PC-9 (cell line): Measurements from ENCODE around the gene NEU4. TPM values are rescaled to one million over a fixed set of nuclear protein-coding genes. Genes with fewer than 3 reads are reported as not detected.

Experiments
- BruUV-seq: library from RNA; stranded (reverse); fragments of 400-500 nt; replicated peaks from 2 replicates; lab custom pipeline; 2021; lab: Mats Ljungman, UMichigan
- CTCF ChIA-PET: fragments of 300-600 bp; sonication (Branson Sonifier 250); formaldehyde crosslinking; loops from one replicate; lab custom pipeline; 2022; ENCODE audit warnings: antibody characterized with exemption; lab: Charles Lee
- POLR2A ChIA-PET: fragments of 300-600 bp; sonication (Branson Sonifier 250); formaldehyde crosslinking; loops from one replicate; lab custom pipeline; 2022; ENCODE audit warnings: antibody characterized with exemption; ENCODE audit not compliant: unreplicated experiment; lab: Charles Lee
- DNase-seq, 2 experiments: peaks; one replicate each; pipeline versions ENCODE4 v3.0.0 to v3.0.0-alpha.2; 2015 to 2022; ENCODE audit warnings: mixed read lengths in 1 of 2
- H2AFZ ChIP-seq: fragments of 200-600 bp; sonication (generic); 2 replicates; pipeline ENCODE4 v1.8.1; 2017; ENCODE audit warnings: antibody characterized with exemption
- H3F3A ChIP-seq: fragments of 200-600 bp; sonication (generic); 2 replicates; pipeline ENCODE4 v1.8.1; 2017; ENCODE audit warnings: antibody characterized with exemption, mild to moderate bottlenecking, low read depth; ENCODE audit not compliant: insufficient read depth
- H3K27ac ChIP-seq: fragments of 200-600 bp; sonication (generic); 2 replicates; pipeline ENCODE4 v1.6.1; 2016; ENCODE audit warnings: mixed run types
- H3K27me3 ChIP-seq: fragments of 200-600 bp; sonication (generic); 2 replicates; pipeline ENCODE4 v1.6.1; 2016; ENCODE audit warnings: low read depth, mixed run types; ENCODE audit not compliant: insufficient read depth
- H3K36me3 ChIP-seq: fragments of 200-600 bp; sonication (generic); 2 replicates; pipeline ENCODE4 v1.6.1; 2016; ENCODE audit warnings: low read depth, mixed run types
- H3K4me1 ChIP-seq: fragments of 200-600 bp; sonication (generic); replicated peaks from 2 replicates; pipeline ENCODE4 v1.6.1; 2016; ENCODE audit warnings: mixed run types; ENCODE audit not compliant: insufficient read depth
- H3K4me2 ChIP-seq: fragments of 200-600 bp; sonication (generic); 2 replicates; pipeline ENCODE4 v1.6.1; 2017; ENCODE audit warnings: mixed run types
- H3K4me3 ChIP-seq: fragments of 200-600 bp; sonication (generic); 2 replicates; pipeline ENCODE4 v1.6.1; 2016; ENCODE audit warnings: mixed run types
- H3K79me2 ChIP-seq: fragments of 200-600 bp; sonication (generic); 2 replicates; pipeline ENCODE4 v1.6.1; 2017; ENCODE audit warnings: low read depth, mixed run types
- H3K9me2 ChIP-seq: fragments of 200-600 bp; sonication (generic); 2 replicates; pipeline ENCODE4 v1.8.1; 2017; ENCODE audit warnings: mild to moderate bottlenecking; ENCODE audit not compliant: insufficient read depth
- H3K9me3 ChIP-seq: fragments of 200-600 bp; sonication (generic); 2 replicates; pipeline ENCODE4 v1.8.1; 2016; ENCODE audit warnings: low read depth; ENCODE audit not compliant: insufficient read depth
- H4K20me1 ChIP-seq: fragments of 200-600 bp; sonication (generic); 2 replicates; pipeline ENCODE4 v1.8.1; 2017; ENCODE audit not compliant: insufficient read depth
- CTCF ChIP-seq: fragments of 200-600 bp; sonication (generic); conservative IDR thresholded peaks from 2 replicates; pipeline ENCODE4 v1.6.1; 2017; ENCODE audit warnings: mixed run types, antibody characterized with exemption, mild to moderate bottlenecking, moderate library complexity
- EZH2 ChIP-seq: fragments of 200-600 bp; sonication (generic); IDR thresholded peaks from 2 replicates; pipeline ENCODE4 v1.8.0; 2017; ENCODE audit warnings: antibody characterized with exemption, low read depth
- intact Hi-C: fragments of 100-400 bp; cut with micrococcal nuclease; formaldehyde crosslinking; loops from one replicate; pipeline ENCODE4 v1.10.0; 2022; ENCODE audit not compliant: unreplicated experiment
- total RNA-seq: library from RNA; stranded (reverse); gene quantifications from 2 replicates; pipeline ENCODE4 v1.2.3, GENCODE V29; 2021

Gene NEU4
- total RNA-seq, 1 experiment from 2014 or later = 0.92 TPM

DNA sequence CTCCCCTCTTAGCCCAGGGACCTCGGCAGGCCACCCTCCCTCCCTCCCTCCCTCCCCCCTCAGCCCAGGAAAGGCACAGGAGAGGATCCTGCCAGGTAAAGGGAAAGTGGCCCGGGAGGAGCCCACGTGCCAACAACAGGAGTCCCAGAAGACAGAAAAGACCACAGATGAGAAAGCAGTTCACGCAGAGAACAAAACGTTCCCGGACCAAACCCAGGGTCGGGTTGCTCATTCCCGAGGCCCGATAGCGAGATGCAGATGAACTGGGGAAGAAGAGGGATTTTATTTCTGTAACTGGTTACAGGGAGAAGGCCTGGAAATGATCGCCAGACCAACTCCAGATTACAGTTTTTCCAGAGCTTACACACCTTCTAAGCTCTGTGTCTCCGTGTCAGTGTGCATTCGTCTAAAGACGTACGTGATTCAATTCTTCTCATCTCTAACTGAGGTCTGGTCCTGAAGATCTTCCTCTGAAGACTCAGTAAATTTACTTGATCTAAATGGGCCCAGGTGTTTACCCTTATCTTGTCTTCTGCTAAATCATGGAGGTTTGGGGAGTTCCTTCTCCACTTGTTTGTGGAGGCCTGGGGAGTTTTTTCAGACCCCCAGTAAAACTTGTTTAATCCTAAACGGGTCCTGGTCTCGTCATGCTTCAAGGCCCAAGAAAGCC lies 807 bp upstream of the NEU4 start:
- Histone ChIP-seq H4K20me1 (no peaks in the 10 kb centered on the region), H3K9me2 (no peaks in the 10 kb centered on the region), H2AFZ (no peak overlapping the region), H3F3A (no peaks in the 10 kb centered on the region; the same call in 1 of the 2 replicates), H3K4me1 (no peaks in the 10 kb centered on the region), H3K9me3 (no peaks in the 10 kb centered on the region), H3K79me2 (no peaks in the 10 kb centered on the region), H3K36me3 (no peaks in the 10 kb centered on the region), H3K27me3 (peaks cover 39% of the 10 kb centered on the region), H3K4me3 (no peak overlapping the region), H3K27ac (no peak overlapping the region), H3K4me2 (no peak overlapping the region)
- no peak for DNase-seq
- ChIA-PET CTCF (no interaction called here), POLR2A (no interaction called here)
- intact Hi-C loops = no loop called here
- TF ChIP-seq CTCF (no peak), EZH2 (no peak)
- no TSS peak for BruUV-seq

DNA sequence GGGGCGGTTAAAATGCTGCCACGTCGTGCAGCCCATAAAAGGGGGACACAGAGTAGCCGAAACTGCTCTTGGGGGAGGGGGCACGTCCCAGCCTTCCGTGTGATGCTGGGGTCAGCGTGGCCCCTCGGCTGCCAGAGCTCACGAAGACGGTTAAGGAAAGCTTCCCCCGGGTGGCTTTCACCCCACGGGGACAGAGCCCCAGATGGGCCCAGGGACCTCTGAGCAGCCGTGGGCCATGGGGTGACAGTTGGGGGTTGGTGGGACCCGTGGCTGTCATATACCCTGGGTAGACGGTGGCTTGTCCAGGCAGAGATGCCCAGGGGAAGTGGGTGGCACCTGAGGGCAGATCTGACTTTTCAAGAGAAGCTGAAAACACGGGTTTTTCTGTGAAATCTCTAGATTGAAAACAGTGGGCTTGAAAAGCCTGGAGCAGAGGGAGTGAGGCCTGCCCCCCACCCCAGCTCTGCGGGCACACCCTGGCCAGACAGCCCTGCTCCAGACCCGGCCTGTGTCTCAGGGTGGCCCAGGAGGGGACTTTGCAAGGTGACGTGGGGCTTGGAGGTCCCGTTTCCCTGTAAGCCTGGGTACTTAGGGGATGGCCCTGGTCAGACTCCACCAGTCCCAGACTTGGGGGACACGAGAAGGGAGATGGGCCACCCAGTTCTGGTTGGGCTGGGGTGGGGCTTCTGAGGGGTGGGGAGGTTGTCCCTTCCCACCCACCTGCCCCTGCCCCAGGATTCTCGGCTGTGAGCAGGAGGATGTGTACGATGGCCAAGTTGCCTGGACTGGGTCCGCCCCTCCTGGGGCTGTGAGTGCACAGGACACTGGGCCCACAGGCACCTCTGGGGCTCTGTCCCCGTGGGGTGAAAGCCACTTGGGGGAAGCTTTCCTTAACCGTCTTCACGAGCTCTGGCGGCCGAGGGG lies 652 bp downstream of the NEU4 start:
- POLR2A ChIA-PET = interaction anchor here (0.8 kb wide), 1 partner anchor 36 kb away, joined by 5 read pairs; no protein-coding TSS in a partner anchor
- no TSS peak for BruUV-seq

More for the DNA sequence above, 652 bp downstream of the NEU4 start:
- Histone ChIP-seq H3K4me1 (no peaks in the 10 kb centered on the region), H3K79me2 (no peaks in the 10 kb centered on the region), H3F3A (no peaks in the 10 kb centered on the region; the same call in 1 of the 2 replicates), H3K27ac (no peak overlapping the region), H3K4me2 (no peak overlapping the region), H3K9me2 (no peaks in the 10 kb centered on the region), H4K20me1 (no peaks in the 10 kb centered on the region), H3K9me3 (no peaks in the 10 kb centered on the region), H3K27me3 (peaks cover 45% of the 10 kb centered on the region), H3K4me3 (no peak overlapping the region), H2AFZ (no peak overlapping the region), H3K36me3 (no peaks in the 10 kb centered on the region)
- CTCF ChIA-PET = no interaction called here
- intact Hi-C loops = no loop called here
- TF ChIP-seq CTCF = no peak
- TF ChIP-seq EZH2 = no peak
- no peak for DNase-seq
